GM23338 (cell line): Measurements from ENCODE around the gene PAM16. TPM values are rescaled to one million over a fixed set of nuclear protein-coding genes. Genes with fewer than 3 reads are reported as not detected.

Experiments used
- ATAC-seq: fragments of 200-7000 bp; cut with Tn5 transposase; 3 replicates; pipeline ENCODE4 v1.9.1; 2020
- DNase-seq: peaks from one replicate; pipeline ENCODE4 v3.0.0-alpha.2; 2015; ENCODE audit warnings: low spot score
- H2AFZ ChIP-seq: fragments of 200-600 bp; sonication (generic); 2 replicates; pipeline ENCODE4 v1.8.0; 2016; ENCODE audit warnings: antibody characterized with exemption, mild to moderate bottlenecking, moderate library complexity
- H3F3A ChIP-seq: fragments of 200-600 bp; sonication (generic); replicated peaks from 2 replicates; pipeline ENCODE4 v1.8.0; 2017; ENCODE audit warnings: antibody characterized with exemption, mixed run types, low read depth
- H3K27ac ChIP-seq: fragments of 200-600 bp; sonication (generic); 2 replicates; pipeline ENCODE4 v1.6.1; 2016; ENCODE audit warnings: low read depth
- H3K27me3 ChIP-seq: fragments of 200-600 bp; sonication (generic); 2 replicates; pipeline ENCODE4 v1.8.0; 2016; ENCODE audit warnings: mild to moderate bottlenecking, mixed run types, moderate library complexity; ENCODE audit not compliant: insufficient read depth
- H3K36me3 ChIP-seq: fragments of 200-600 bp; sonication (generic); 2 replicates; pipeline ENCODE4 v1.8.0; 2016; ENCODE audit warnings: mild to moderate bottlenecking; ENCODE audit not compliant: insufficient read depth
- H3K4me1 ChIP-seq: fragments of 200-600 bp; sonication (generic); 2 replicates; pipeline ENCODE4 v1.8.0; 2016; ENCODE audit warnings: mild to moderate bottlenecking, moderate library complexity; ENCODE audit not compliant: insufficient read depth
- H3K4me2 ChIP-seq: fragments of 200-600 bp; sonication (generic); 2 replicates; pipeline ENCODE4 v1.7.1; 2017; ENCODE audit warnings: mixed run types
- H3K4me3 ChIP-seq: fragments of 200-600 bp; sonication (generic); 2 replicates; pipeline ENCODE4 v1.6.1; 2016; ENCODE audit warnings: mixed run types
- H3K79me2 ChIP-seq: fragments of 200-600 bp; sonication (generic); replicated peaks from 2 replicates; pipeline ENCODE4 v1.8.0; 2017; ENCODE audit warnings: mild to moderate bottlenecking; ENCODE audit not compliant: insufficient read depth
- H3K9me2 ChIP-seq: fragments of 200-600 bp; sonication (generic); 2 replicates; pipeline ENCODE4 v1.8.0; 2017; ENCODE audit not compliant: insufficient read depth
- H4K20me1 ChIP-seq: fragments of 200-600 bp; sonication (generic); replicated peaks from 2 replicates; pipeline ENCODE4 v1.8.0; 2017; ENCODE audit warnings: mild to moderate bottlenecking; ENCODE audit not compliant: insufficient read depth
- H3K27ac Mint-ChIP-seq: 2 replicates; pipeline ENCODE4 v1.8.0; 2020; ENCODE audit warnings: inconsistent platforms, mild to moderate bottlenecking, moderate library complexity, mixed read lengths
- H3K27me3 Mint-ChIP-seq: 3 replicates; pipeline ENCODE4 v1.8.0; 2022; ENCODE audit warnings: low read depth, mild to moderate bottlenecking, moderate library complexity, mixed read lengths, inconsistent platforms; ENCODE audit not compliant: insufficient read depth, poor library complexity
- H3K36me3 Mint-ChIP-seq: 3 replicates; pipeline ENCODE4 v1.8.0; 2021; ENCODE audit warnings: low read depth, mild to moderate bottlenecking, inconsistent platforms, moderate library complexity, mixed read lengths
- H3K4me1 Mint-ChIP-seq: 3 replicates; pipeline ENCODE4 v1.8.0; 2020; ENCODE audit warnings: mild to moderate bottlenecking, inconsistent platforms, mixed read lengths
- H3K4me3 Mint-ChIP-seq: 3 replicates; pipeline ENCODE4 v1.8.0; 2021; ENCODE audit warnings: moderate library complexity, mild to moderate bottlenecking, inconsistent platforms, mixed read lengths
- H3K9me3 Mint-ChIP-seq: 3 replicates; pipeline ENCODE4 v1.8.0; 2020; ENCODE audit warnings: moderate library complexity, mild to moderate bottlenecking, inconsistent platforms, mixed read lengths
- CREB1 ChIP-seq: fragments of 250-450 bp; sonication (Bioruptor Pico); IDR thresholded peaks from 2 replicates; pipeline ENCODE4 v1.5.0; 2020; ENCODE audit warnings: low read depth, mild to moderate bottlenecking, moderate library complexity
- ETS1 ChIP-seq: IDR thresholded peaks from 2 replicates; pipeline ENCODE4 v1.6.1; 2016; ENCODE audit warnings: antibody characterized with exemption
- EZH2 ChIP-seq: fragments of 200-600 bp; sonication (generic); IDR thresholded peaks from one replicate; pipeline ENCODE4 v1.8.0; 2017; ENCODE audit warnings: antibody characterized with exemption, mild to moderate bottlenecking, low read depth; ENCODE audit not compliant: unreplicated experiment
- EZH2phosphoT487 ChIP-seq: fragments of 200-600 bp; sonication (generic); IDR thresholded peaks from one replicate; pipeline ENCODE4 v1.8.1; 2018; ENCODE audit warnings: antibody characterized with exemption; ENCODE audit not compliant: unreplicated experiment
- JUNB ChIP-seq: IDR thresholded peaks from one replicate; pipeline ENCODE4 v1.6.1; 2016; ENCODE audit warnings: antibody characterized with exemption; ENCODE audit not compliant: unreplicated experiment
- NANOG ChIP-seq: IDR thresholded peaks from 2 replicates; pipeline ENCODE4 v1.6.1; 2016; ENCODE audit warnings: antibody characterized with exemption, borderline replicate concordance
- POLR2AphosphoS5 ChIP-seq: IDR thresholded peaks from 2 replicates; pipeline ENCODE4 v1.6.1; 2016; ENCODE audit warnings: antibody characterized with exemption, low read depth
- STAT1 ChIP-seq: IDR thresholded peaks from one replicate; pipeline ENCODE4 v1.6.1; 2016; ENCODE audit warnings: antibody characterized with exemption; ENCODE audit not compliant: unreplicated experiment
- ZNF114 ChIP-seq: fragments of 250-450 bp; sonication (Bioruptor Pico); IDR thresholded peaks from 2 replicates; pipeline ENCODE4 v1.5.0; 2020; ENCODE audit warnings: mild to moderate bottlenecking, moderate library complexity
- ZNF331 ChIP-seq: fragments of 250-450 bp; sonication (Bioruptor Pico); IDR thresholded peaks from 2 replicates; pipeline ENCODE4 v1.5.0; 2020; ENCODE audit warnings: low read depth, mild to moderate bottlenecking, moderate library complexity
- ZNF462 ChIP-seq: fragments of 250-450 bp; sonication (Bioruptor Pico); IDR thresholded peaks from 2 replicates; pipeline ENCODE4 v1.5.0; 2020; ENCODE audit warnings: mild to moderate bottlenecking, moderate library complexity
- polyA plus RNA-seq: library from polyadenylated mRNA; unstranded; fragments of >200 nt; fragmentation: Nextera tagmentation; extraction: Ambion mirVana; gene quantifications from 2 replicates; pipeline ENCODE4 v1.2.1, GENCODE V29; 2016
- total RNA-seq: library from RNA; depleted of rRNA; stranded (reverse); fragments of >200 nt; shearing (Covaris generic); gene quantifications from 2 replicates; pipeline ENCODE4 v1.2.3, GENCODE V29; 2014
- TF ChIP-seq, protein P1 (sequence below), 2 experiments: fragments of 200-600 bp in 1 of 2; sonication (generic) in 1 of 2; conservative IDR thresholded peaks; 2 replicates each; pipeline versions ENCODE4 v1.5.1 to v1.6.1; 2016 to 2017; ENCODE audit warnings: antibody characterized with exemption in 2 of 2, low read depth in 2 of 2, mild to moderate bottlenecking in 2 of 2, moderate library complexity in 1 of 2
- TF ChIP-seq, protein P2 (sequence below): IDR thresholded peaks from one replicate; pipeline ENCODE4 v1.6.1; 2018; ENCODE audit warnings: antibody characterized with exemption; ENCODE audit not compliant: unreplicated experiment

The PAM16 gene
- total and polyA plus RNA-seq, 2 experiments from 2014 or later: 84.1 to 283 TPM

GRCh38 chr16:4381935-4382794 lies 31.0 kb upstream of the PAM16 start:
- no peak overlapping the region for H3K4me2 ChIP-seq
- H3K27me3 Mint-ChIP-seq: peaks cover 3% of the 10 kb centered on the region
- H4K20me1 ChIP-seq: no peaks in the 10 kb centered on the region; the same call in 1 of the 2 replicates
- H3K27me3 ChIP-seq: no peaks in the 10 kb centered on the region
- no peaks in the 10 kb centered on the region for H3K9me3 Mint-ChIP-seq
- no peaks in the 10 kb centered on the region for H3F3A ChIP-seq
- H3K4me3 Mint-ChIP-seq: no peak overlapping the region
- H3K27ac ChIP-seq: 0 out of 2 replicates have a peak overlapping the region, but pooled peaks have one; percentile 59
- TF ChIP-seq POLR2AphosphoS5 (no peak), ETS1 (no peak), CREB1 (CRISPR knock-in tag) (no peak), ZNF331 (CRISPR knock-in tag) (no peak), ZNF462 (CRISPR knock-in tag) (no peak), JUNB (no peak), EZH2phosphoT487 (no peak), EZH2 (no peak), STAT1 (no peak), NANOG (no peak), ZNF114 (CRISPR knock-in tag) (no peak)
- TF ChIP-seq, protein P1, sequence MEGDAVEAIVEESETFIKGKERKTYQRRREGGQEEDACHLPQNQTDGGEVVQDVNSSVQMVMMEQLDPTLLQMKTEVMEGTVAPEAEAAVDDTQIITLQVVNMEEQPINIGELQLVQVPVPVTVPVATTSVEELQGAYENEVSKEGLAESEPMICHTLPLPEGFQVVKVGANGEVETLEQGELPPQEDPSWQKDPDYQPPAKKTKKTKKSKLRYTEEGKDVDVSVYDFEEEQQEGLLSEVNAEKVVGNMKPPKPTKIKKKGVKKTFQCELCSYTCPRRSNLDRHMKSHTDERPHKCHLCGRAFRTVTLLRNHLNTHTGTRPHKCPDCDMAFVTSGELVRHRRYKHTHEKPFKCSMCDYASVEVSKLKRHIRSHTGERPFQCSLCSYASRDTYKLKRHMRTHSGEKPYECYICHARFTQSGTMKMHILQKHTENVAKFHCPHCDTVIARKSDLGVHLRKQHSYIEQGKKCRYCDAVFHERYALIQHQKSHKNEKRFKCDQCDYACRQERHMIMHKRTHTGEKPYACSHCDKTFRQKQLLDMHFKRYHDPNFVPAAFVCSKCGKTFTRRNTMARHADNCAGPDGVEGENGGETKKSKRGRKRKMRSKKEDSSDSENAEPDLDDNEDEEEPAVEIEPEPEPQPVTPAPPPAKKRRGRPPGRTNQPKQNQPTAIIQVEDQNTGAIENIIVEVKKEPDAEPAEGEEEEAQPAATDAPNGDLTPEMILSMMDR (conservative IDR thresholded peaks at IDR 0.05; ENCODE audit: low read depth in 2 of 2): no peak
- TF ChIP-seq, protein P2, sequence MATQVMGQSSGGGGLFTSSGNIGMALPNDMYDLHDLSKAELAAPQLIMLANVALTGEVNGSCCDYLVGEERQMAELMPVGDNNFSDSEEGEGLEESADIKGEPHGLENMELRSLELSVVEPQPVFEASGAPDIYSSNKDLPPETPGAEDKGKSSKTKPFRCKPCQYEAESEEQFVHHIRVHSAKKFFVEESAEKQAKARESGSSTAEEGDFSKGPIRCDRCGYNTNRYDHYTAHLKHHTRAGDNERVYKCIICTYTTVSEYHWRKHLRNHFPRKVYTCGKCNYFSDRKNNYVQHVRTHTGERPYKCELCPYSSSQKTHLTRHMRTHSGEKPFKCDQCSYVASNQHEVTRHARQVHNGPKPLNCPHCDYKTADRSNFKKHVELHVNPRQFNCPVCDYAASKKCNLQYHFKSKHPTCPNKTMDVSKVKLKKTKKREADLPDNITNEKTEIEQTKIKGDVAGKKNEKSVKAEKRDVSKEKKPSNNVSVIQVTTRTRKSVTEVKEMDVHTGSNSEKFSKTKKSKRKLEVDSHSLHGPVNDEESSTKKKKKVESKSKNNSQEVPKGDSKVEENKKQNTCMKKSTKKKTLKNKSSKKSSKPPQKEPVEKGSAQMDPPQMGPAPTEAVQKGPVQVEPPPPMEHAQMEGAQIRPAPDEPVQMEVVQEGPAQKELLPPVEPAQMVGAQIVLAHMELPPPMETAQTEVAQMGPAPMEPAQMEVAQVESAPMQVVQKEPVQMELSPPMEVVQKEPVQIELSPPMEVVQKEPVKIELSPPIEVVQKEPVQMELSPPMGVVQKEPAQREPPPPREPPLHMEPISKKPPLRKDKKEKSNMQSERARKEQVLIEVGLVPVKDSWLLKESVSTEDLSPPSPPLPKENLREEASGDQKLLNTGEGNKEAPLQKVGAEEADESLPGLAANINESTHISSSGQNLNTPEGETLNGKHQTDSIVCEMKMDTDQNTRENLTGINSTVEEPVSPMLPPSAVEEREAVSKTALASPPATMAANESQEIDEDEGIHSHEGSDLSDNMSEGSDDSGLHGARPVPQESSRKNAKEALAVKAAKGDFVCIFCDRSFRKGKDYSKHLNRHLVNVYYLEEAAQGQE: no peak
- no peak overlapping the region for H2AFZ ChIP-seq
- H3K36me3 Mint-ChIP-seq: no peaks in the 10 kb centered on the region; the same call in 1 of the 3 replicates
- peak; percentile 18 for DNase-seq
- H3K9me2 ChIP-seq: no peaks in the 10 kb centered on the region
- no peak overlapping the region for H3K27ac Mint-ChIP-seq
- H3K4me3 ChIP-seq: no peak overlapping the region
- peaks cover 32% of the 10 kb centered on the region for H3K4me1 Mint-ChIP-seq
- H3K4me1 ChIP-seq: peaks cover 14% of the 10 kb centered on the region
- H3K36me3 ChIP-seq: no peaks in the 10 kb centered on the region
- no peaks in the 10 kb centered on the region for H3K79me2 ChIP-seq
- ATAC-seq: no peak
